ENCODE results near the gene RAD1. TPM values are rescaled to one million over a fixed set of nuclear protein-coding genes. Genes with fewer than 3 reads are reported as not detected.

Gene RAD1
- total RNA-seq, 1 donor from 2014 or later = 45.7 TPM

GRCh38 chr5:34870382-34870781 is 44.9 kb downstream of the RAD1 start:
- Mint-ChIP-seq H3K27me3 (ENCODE audit: insufficient read depth) (no peaks in the 10 kb centered on the region), H3K4me3 (no peak overlapping the region), H3K4me1 (ENCODE audit: low read depth) (no peaks in the 10 kb centered on the region)

DNA sequence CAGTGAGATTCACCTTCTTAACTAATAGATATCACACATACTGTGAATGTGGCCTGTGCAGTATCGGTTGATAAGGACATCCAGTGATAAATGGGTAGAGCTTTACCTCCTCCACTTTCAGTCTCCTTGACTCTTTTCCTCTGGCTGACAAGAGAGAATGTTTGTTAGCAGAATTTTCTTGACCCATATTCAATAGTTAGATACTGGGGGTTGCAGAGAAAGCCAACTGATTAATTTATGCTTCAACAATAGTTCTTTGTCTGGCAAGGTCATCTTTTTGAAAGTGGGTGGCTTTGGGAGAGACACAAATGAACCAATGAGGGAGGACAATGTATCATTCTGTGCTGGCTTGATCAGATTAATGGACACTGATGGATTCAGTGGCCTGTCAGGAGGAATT is 46.0 kb downstream of the RAD1 start:
- no peaks in the 10 kb centered on the region for H3K36me3 Mint-ChIP-seq (ENCODE audit: low read depth)
- no peak for DNase-seq (ENCODE audit: low spot score)
- no peaks in the 10 kb centered on the region for H3K27me3 Mint-ChIP-seq (ENCODE audit: insufficient read depth)
- H3K9me3 Mint-ChIP-seq = no peaks in the 10 kb centered on the region
- intact Hi-C loops (cut with micrococcal nuclease) = no loop called here
- H3K27ac Mint-ChIP-seq = no peak overlapping the region
- H3K4me1 Mint-ChIP-seq (ENCODE audit: low read depth) = no peaks in the 10 kb centered on the region
- no peak overlapping the region for H3K4me3 Mint-ChIP-seq

More at GRCh38 chr5:34870382-34870781, 44.9 kb downstream of the RAD1 start:
- H3K36me3 Mint-ChIP-seq (ENCODE audit: low read depth) = no peaks in the 10 kb centered on the region
- intact Hi-C loops (cut with micrococcal nuclease) = no loop called here
- no peak for DNase-seq (ENCODE audit: low spot score)
- H3K27ac Mint-ChIP-seq = no peak overlapping the region
- no peaks in the 10 kb centered on the region for H3K9me3 Mint-ChIP-seq

- intact Hi-C loops (cut with micrococcal nuclease) = no loop called here
- Mint-ChIP-seq H3K27ac (no peak overlapping the region), H3K4me1 (ENCODE audit: low read depth) (no peaks in the 10 kb centered on the region), H3K27me3 (ENCODE audit: insufficient read depth) (no peaks in the 10 kb centered on the region), H3K4me3 (no peak overlapping the region), H3K9me3 (no peaks in the 10 kb centered on the region), H3K36me3 (ENCODE audit: low read depth) (no peaks in the 10 kb centered on the region)
- DNase-seq (ENCODE audit: low spot score) = no peak
Observed at GRCh38 chr5:34868791-34869190, 46.5 kb downstream of the RAD1 start.

DNA sequence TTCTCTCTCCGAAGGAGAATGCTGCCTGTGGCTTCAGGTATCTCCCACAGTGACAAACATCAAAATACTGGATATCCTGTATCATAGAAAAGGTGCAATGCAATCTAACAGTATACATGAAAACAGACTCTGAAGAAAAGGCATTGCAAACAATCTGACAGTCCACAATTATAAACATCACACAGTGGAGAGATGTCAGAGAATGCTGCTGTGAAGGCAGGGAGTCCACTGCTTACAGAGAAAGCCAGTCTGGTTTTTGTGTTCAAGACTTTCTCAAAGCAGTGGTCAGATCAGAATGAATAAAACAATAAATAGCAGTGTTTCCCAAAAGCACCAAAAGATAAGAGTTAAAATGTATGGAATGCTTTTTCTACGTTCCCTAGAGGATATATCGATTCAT is 47.6 kb downstream of the RAD1 start:
- no peak for DNase-seq (ENCODE audit: low spot score)
- Mint-ChIP-seq H3K4me1 (ENCODE audit: low read depth) (no peaks in the 10 kb centered on the region), H3K27me3 (ENCODE audit: insufficient read depth) (peaks cover 5% of the 10 kb centered on the region), H3K4me3 (no peak overlapping the region), H3K9me3 (no peaks in the 10 kb centered on the region), H3K36me3 (ENCODE audit: low read depth) (no peaks in the 10 kb centered on the region), H3K27ac (no peak overlapping the region)
- intact Hi-C loops (cut with micrococcal nuclease) = no loop called here

- peaks cover 5% of the 10 kb centered on the region for H3K27me3 Mint-ChIP-seq (ENCODE audit: insufficient read depth)
- H3K9me3 Mint-ChIP-seq = no peaks in the 10 kb centered on the region
Observed at GRCh38 chr5:34866989-34867471, 48.3 kb downstream of the RAD1 start.

DNA sequence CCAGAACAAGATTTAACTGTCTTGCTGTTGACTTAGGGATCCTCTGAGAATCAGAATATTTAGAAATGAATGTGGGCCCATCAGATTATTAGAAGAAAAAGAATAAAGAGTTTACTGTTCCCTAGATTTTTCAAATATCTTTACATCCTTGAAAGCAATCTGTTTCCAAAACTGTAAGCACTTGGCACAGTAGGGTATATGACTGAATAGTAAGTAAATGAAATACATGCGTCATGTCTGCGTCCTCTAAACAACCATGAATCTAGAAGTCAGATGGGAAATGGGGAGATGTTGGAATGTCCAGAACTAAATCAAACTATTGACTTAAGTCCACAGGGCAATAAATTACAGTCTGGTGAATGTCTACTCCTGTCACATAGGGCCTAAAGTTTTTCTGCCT is 50.2 kb downstream of the RAD1 start:
- no peaks in the 10 kb centered on the region for H3K4me1 Mint-ChIP-seq (ENCODE audit: low read depth)
- H3K9me3 Mint-ChIP-seq = no peaks in the 10 kb centered on the region
- no peak for DNase-seq (ENCODE audit: low spot score)
- H3K36me3 Mint-ChIP-seq (ENCODE audit: low read depth) = no peaks in the 10 kb centered on the region
- no peak overlapping the region for H3K4me3 Mint-ChIP-seq
- intact Hi-C loops (cut with micrococcal nuclease) = no loop called here
- H3K27me3 Mint-ChIP-seq (ENCODE audit: insufficient read depth) = peaks cover 7% of the 10 kb centered on the region
- H3K27ac Mint-ChIP-seq = no peak overlapping the region

More at GRCh38 chr5:34866989-34867471, 48.3 kb downstream of the RAD1 start:
- no peaks in the 10 kb centered on the region for H3K4me1 Mint-ChIP-seq (ENCODE audit: low read depth)
- H3K36me3 Mint-ChIP-seq (ENCODE audit: low read depth) = no peaks in the 10 kb centered on the region
- intact Hi-C loops (cut with micrococcal nuclease) = no loop called here
- H3K4me3 Mint-ChIP-seq = no peak overlapping the region
- H3K27ac Mint-ChIP-seq = no peak overlapping the region
- no peak for DNase-seq (ENCODE audit: low spot score)

DNA sequence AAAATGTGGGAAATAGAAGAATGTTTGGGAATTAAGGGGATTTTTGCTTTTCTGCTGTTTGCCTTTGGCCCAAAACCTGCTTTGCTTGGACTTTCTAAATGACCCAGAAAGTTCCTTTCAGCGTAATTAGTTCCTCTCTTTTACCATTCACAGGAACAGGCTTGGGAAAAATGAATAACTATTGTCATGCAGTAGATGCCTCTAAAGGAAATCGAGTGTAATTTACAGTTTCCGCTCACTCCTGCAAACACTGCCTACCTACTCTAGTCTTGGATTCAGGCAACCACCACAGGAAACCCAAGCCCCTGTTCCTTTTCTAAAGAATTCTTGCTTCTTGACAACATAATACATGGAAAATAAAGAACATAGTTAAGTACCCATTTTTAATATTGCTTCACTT is 51.4 kb downstream of the RAD1 start:
- no peaks in the 10 kb centered on the region for H3K36me3 Mint-ChIP-seq (ENCODE audit: low read depth)

DNA sequence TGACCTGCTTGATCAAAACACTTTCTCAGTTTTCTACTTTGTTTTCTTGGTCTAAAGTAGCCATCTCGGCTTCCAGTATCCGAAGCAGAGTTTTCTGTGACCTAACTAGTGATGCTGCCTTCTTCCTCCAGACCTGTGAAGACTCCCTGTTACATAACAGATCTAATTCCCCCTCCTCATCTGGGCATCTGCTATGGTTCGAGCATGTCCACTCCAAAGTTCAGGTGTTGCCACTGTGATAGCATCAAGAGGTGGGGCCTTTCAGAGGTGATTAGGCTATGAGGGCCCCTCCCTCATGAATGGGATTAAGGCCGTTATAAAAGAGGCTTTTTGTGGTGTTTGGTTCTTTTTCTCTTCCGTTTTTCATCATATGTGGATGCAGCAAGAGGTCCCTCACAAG is 56.1 kb downstream of the RAD1 start:
- no peak overlapping the region for H3K27ac Mint-ChIP-seq
- intact Hi-C loops (cut with micrococcal nuclease) = no loop called here
- no peak overlapping the region for H3K4me3 Mint-ChIP-seq
- H3K36me3 Mint-ChIP-seq (ENCODE audit: low read depth) = no peaks in the 10 kb centered on the region
- H3K4me1 Mint-ChIP-seq (ENCODE audit: low read depth) = no peaks in the 10 kb centered on the region
- DNase-seq (ENCODE audit: low spot score) = no peak
- no peaks in the 10 kb centered on the region for H3K9me3 Mint-ChIP-seq
- H3K27me3 Mint-ChIP-seq (ENCODE audit: insufficient read depth) = peaks cover 8% of the 10 kb centered on the region

More for the DNA sequence above, 51.4 kb downstream of the RAD1 start:
- Mint-ChIP-seq H3K4me1 (ENCODE audit: low read depth) (no peaks in the 10 kb centered on the region), H3K27ac (no peak overlapping the region), H3K9me3 (no peaks in the 10 kb centered on the region), H3K4me3 (no peak overlapping the region), H3K27me3 (ENCODE audit: insufficient read depth) (peaks cover 8% of the 10 kb centered on the region)
- no peak for DNase-seq (ENCODE audit: low spot score)
- intact Hi-C loops (cut with micrococcal nuclease) = no loop called here

DNA sequence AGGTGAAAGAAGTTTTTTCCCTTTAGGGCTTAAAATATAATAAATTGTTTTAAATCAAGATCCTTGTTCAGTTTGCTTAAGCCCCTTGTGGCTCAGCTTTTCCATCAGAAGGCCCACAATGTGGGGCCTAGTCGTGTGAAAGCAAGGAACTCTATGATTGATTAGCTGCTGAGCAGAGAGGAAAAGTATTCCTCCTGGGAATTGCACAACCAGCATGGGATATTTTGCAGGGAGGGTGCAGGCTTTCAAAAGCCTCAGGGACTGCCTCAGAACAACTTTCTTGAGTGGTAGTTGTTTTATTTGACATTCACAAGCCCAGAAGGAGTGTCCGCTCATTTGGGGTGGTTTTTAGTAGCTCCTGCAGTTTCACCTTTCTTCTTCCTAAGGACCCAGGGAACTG is 56.5 kb downstream of the RAD1 start:
- no peak for DNase-seq (ENCODE audit: low spot score)
- no peak overlapping the region for H3K4me3 Mint-ChIP-seq
- peaks cover 8% of the 10 kb centered on the region for H3K27me3 Mint-ChIP-seq (ENCODE audit: insufficient read depth)
- no peaks in the 10 kb centered on the region for H3K9me3 Mint-ChIP-seq
- no peaks in the 10 kb centered on the region for H3K4me1 Mint-ChIP-seq (ENCODE audit: low read depth)
- H3K36me3 Mint-ChIP-seq (ENCODE audit: low read depth) = no peaks in the 10 kb centered on the region
- intact Hi-C loops (cut with micrococcal nuclease) = no loop called here
- no peak overlapping the region for H3K27ac Mint-ChIP-seq

GRCh38 chr5:34857894-34858293 is 57.4 kb downstream of the RAD1 start:
- intact Hi-C loops (cut with micrococcal nuclease) = no loop called here
- H3K27me3 Mint-ChIP-seq (ENCODE audit: insufficient read depth) = peaks cover 3% of the 10 kb centered on the region
- no peak for DNase-seq (ENCODE audit: low spot score)
- H3K27ac Mint-ChIP-seq = no peak overlapping the region
- no peak overlapping the region for H3K4me3 Mint-ChIP-seq
- H3K36me3 Mint-ChIP-seq (ENCODE audit: low read depth) = no peaks in the 10 kb centered on the region
- H3K9me3 Mint-ChIP-seq = no peaks in the 10 kb centered on the region
- H3K4me1 Mint-ChIP-seq (ENCODE audit: low read depth) = no peaks in the 10 kb centered on the region

DNA sequence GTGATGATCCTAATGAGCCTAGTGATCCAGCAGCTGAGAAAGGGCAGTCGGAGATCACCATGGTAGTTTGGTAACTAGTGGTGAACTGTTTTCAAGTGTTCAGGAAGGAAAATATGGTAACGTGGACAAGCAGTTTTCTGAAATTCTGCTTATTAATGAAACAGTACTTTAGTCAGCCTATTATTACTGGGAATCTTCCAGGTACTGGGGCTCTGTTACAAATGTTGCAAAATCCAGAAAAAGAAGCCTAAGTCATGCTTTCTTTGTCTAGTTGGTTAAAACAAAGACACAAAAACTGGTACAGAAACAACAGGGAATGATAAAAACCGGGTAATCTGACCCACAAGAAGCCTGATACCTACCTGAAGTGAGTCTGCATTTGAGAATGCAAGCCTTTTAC is 58.1 kb downstream of the RAD1 start:
- intact Hi-C loops (cut with micrococcal nuclease) = no loop called here
- Mint-ChIP-seq H3K4me3 (no peak overlapping the region), H3K27me3 (ENCODE audit: insufficient read depth) (peaks cover 3% of the 10 kb centered on the region), H3K9me3 (no peaks in the 10 kb centered on the region), H3K27ac (no peak overlapping the region), H3K36me3 (ENCODE audit: low read depth) (no peaks in the 10 kb centered on the region), H3K4me1 (ENCODE audit: low read depth) (no peaks in the 10 kb centered on the region)
- no peak for DNase-seq (ENCODE audit: low spot score)

Other genes starting within 250 kb of the RAD1 start
- not detected in 2 replicates for gene TTC23L, start 76.3 kb downstream of the RAD1 start, total RNA-seq
- 110 TPM in 2 replicates for gene BRIX1, start 207 bp upstream of the RAD1 start, total RNA-seq
- 64.0 and 67.8 TPM in 2 replicates for gene DNAJC21, start 14.1 kb upstream of the RAD1 start, total RNA-seq
- not detected in 2 replicates for gene AGXT2, start 132.4 kb upstream of the RAD1 start, total RNA-seq

All from activated T-helper 1 cell treated with anti-CD3 and anti-CD28 coated beads, Interleukin-12 subunit alpha, Interleukin-12 subunit beta, Interleukin-2, Interleukin-4 antibody, amounts not matched to agents 30 ng/mL and 10 ng/mL and 1 ng/mL, durations not matched to agents 14 hours and 24 hours and 36 hours (primary cell).